ENCODE data around the gene MAD1L1.

GRCh38 chr7:1910827-1911226, 321.9 kb downstream of the MAD1L1 start:
- TF ChIP-seq EZH2 (IDR thresholded peaks at IDR 0.05; ENCODE audit: insufficient read depth, poor library complexity, severe bottlenecking) (no peak), EZH2phosphoT487 (IDR thresholded peaks at IDR 0.05; ENCODE audit: insufficient read depth, low read depth) (no peak)
